ENCODE data around the gene GJD2.

GRCh38 chr15:34709866-34710265, 44.9 kb downstream of the GJD2 start:
- TF ChIP-seq CTCF (conservative IDR thresholded peaks at IDR 0.05; ENCODE audit: low read length) (no peak), EZH2phosphoT487 (IDR thresholded peaks at IDR 0.05; ENCODE audit: borderline replicate concordance) (no peak)

All from Loucy (cell line).